ENCODE measurements around the gene SLC27A3.

SLC27A3 gene

GRCh38 chr1:153775458-153776327, 486 bp downstream of the SLC27A3 start:
- peak; percentile 43 to 85 (median 74) for DNase-seq
- Histone ChIP-seq H3K27ac (ENCODE audit: insufficient read depth in 1 of 2, low read depth in 1 of 2, low read length in 2 of 2, poor library complexity in 1 of 2, severe bottlenecking in 2 of 2) (no peak overlapping the region), H3K4me3 (ENCODE audit: control insufficient read depth in 1 of 7, extremely low read depth in 1 of 7, insufficient read depth in 4 of 7, low read depth in 2 of 7, low read length in 6 of 7) (peak overlapping the region; percentile 62 to 89 (median 74)), H3K36me3 (ENCODE audit: control insufficient read depth in 4 of 4, insufficient read depth in 4 of 4, low read length in 3 of 4) (peaks cover 2 to 32% (median 28%) of the 10 kb centered on the region in 4 experiments), H3K9me3 (ENCODE audit: control extremely low read depth in 1 of 5, control insufficient read depth in 4 of 5, insufficient read depth in 2 of 5, low read depth in 1 of 5, low read length in 4 of 5) (no peaks in the 10 kb centered on the region), H3K27me3 (replicated peaks in 2 of 5; ENCODE audit: control insufficient read depth in 4 of 5, insufficient read depth in 5 of 5, low read length in 4 of 5) (no peaks in the 10 kb centered on the region), H3K4me1 (ENCODE audit: control extremely low read depth in 1 of 4, control insufficient read depth in 4 of 4, insufficient read depth in 4 of 4, low read length in 3 of 4) (peaks cover 0 to 40% (median 34%) of the 10 kb centered on the region in 4 experiments)
- POLR2A ChIA-PET: no interaction called here
- under 1% methylated on average over 58 of the region's 83 CpGs for WGBS (ENCODE audit: insufficient coverage)
- CTCF ChIA-PET: interaction anchor here (2.0 kb wide), 1 partner anchor 98 kb away, joined by 4 read pairs; no protein-coding TSS in a partner anchor

- CTCF ChIA-PET: no interaction called here
- Histone ChIP-seq H3K4me1 (ENCODE audit: control extremely low read depth in 1 of 4, control insufficient read depth in 4 of 4, insufficient read depth in 4 of 4, low read length in 3 of 4) (peaks cover 0 to 40% (median 34%) of the 10 kb centered on the region in 4 experiments), H3K36me3 (ENCODE audit: control insufficient read depth in 4 of 4, insufficient read depth in 4 of 4, low read length in 3 of 4) (peaks cover 0 to 27% (median 22%) of the 10 kb centered on the region in 4 experiments), H3K4me3 (ENCODE audit: control insufficient read depth in 1 of 7, extremely low read depth in 1 of 7, insufficient read depth in 4 of 7, low read depth in 2 of 7, low read length in 6 of 7) (peak overlapping the region; percentile 62 to 89 (median 74)), H3K9me3 (ENCODE audit: control extremely low read depth in 1 of 5, control insufficient read depth in 4 of 5, insufficient read depth in 2 of 5, low read depth in 1 of 5, low read length in 4 of 5) (no peaks in the 10 kb centered on the region), H3K27ac (ENCODE audit: insufficient read depth in 1 of 2, low read depth in 1 of 2, low read length in 2 of 2, poor library complexity in 1 of 2, severe bottlenecking in 2 of 2) (no peak overlapping the region), H3K27me3 (replicated peaks in 2 of 5; ENCODE audit: control insufficient read depth in 4 of 5, insufficient read depth in 5 of 5, low read length in 4 of 5) (no peaks in the 10 kb centered on the region)
- 94% methylated on average over 8 of the region's 10 CpGs for WGBS (ENCODE audit: insufficient coverage)
- DNase-seq: no peak
- POLR2A ChIA-PET: no interaction called here
These were observed 1.1 kb downstream of the SLC27A3 start for GRCh38 chr1:153776352-153776751.

DNA sequence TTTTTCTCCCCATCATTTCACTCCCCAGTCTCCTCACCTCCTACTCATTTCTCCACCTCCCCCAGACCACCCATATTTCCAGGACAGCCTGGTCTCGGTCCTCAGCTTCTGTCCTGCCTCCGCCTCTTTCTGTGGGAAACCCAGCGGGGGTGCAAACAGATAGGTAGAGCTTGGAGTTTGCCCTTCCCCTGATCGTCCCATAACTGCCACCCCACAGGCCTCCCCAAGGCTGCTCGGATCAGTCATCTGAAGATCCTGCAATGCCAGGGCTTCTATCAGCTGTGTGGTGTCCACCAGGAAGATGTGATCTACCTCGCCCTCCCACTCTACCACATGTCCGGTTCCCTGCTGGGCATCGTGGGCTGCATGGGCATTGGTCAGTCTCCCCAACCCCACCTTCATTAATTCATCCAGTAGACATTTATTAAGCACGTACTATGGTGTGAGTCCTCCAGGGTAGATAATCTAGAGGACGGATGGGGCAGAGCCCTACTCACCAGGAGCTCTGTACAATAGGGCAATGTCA, 1.7 kb downstream of the SLC27A3 start:
- 95% methylated on average over 8 of the region's 10 CpGs for WGBS (ENCODE audit: insufficient coverage)
- peaks cover 0 to 22% (median 17%) of the 10 kb centered on the region in 4 experiments for H3K36me3 ChIP-seq (ENCODE audit: control insufficient read depth in 4 of 4, insufficient read depth in 4 of 4, low read length in 3 of 4)
- CTCF ChIA-PET: no interaction called here
- POLR2A ChIA-PET: no interaction called here
- peak overlapping the region in 1 of 7 experiments; percentile 89 for H3K4me3 ChIP-seq (ENCODE audit: control insufficient read depth in 1 of 7, extremely low read depth in 1 of 7, insufficient read depth in 4 of 7, low read depth in 2 of 7, low read length in 6 of 7)
- no peak for DNase-seq
- H3K27ac ChIP-seq (ENCODE audit: insufficient read depth in 1 of 2, low read depth in 1 of 2, low read length in 2 of 2, poor library complexity in 1 of 2, severe bottlenecking in 2 of 2): no peak overlapping the region
- no peaks in the 10 kb centered on the region for H3K27me3 ChIP-seq (replicated peaks in 2 of 5; ENCODE audit: control insufficient read depth in 4 of 5, insufficient read depth in 5 of 5, low read length in 4 of 5)
- no peaks in the 10 kb centered on the region for H3K9me3 ChIP-seq (ENCODE audit: control extremely low read depth in 1 of 5, control insufficient read depth in 4 of 5, insufficient read depth in 2 of 5, low read depth in 1 of 5, low read length in 4 of 5)
- peaks cover 0 to 40% (median 34%) of the 10 kb centered on the region in 4 experiments for H3K4me1 ChIP-seq (ENCODE audit: control extremely low read depth in 1 of 4, control insufficient read depth in 4 of 4, insufficient read depth in 4 of 4, low read length in 3 of 4)

DNA sequence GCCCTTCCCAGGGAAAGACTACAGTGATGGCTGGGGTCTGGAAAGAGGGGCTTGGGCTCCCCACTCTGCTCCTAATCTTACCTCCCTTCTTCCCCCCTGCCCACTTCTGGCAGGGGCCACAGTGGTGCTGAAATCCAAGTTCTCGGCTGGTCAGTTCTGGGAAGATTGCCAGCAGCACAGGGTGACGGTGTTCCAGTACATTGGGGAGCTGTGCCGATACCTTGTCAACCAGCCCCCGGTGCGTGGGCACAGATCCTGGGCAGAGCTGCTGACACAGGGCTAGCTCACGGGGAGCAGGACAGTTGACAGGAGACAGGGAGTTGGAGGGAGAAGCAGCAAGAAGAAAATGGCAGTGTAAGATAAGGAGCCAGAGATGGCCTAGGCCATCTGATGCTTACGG, 2.4 kb downstream of the SLC27A3 start:
- Histone ChIP-seq H3K27ac (ENCODE audit: insufficient read depth in 1 of 2, low read depth in 1 of 2, low read length in 2 of 2, poor library complexity in 1 of 2, severe bottlenecking in 2 of 2) (no peak overlapping the region), H3K9me3 (ENCODE audit: control extremely low read depth in 1 of 5, control insufficient read depth in 4 of 5, insufficient read depth in 2 of 5, low read depth in 1 of 5, low read length in 4 of 5) (no peaks in the 10 kb centered on the region), H3K27me3 (replicated peaks in 2 of 5; ENCODE audit: control insufficient read depth in 4 of 5, insufficient read depth in 5 of 5, low read length in 4 of 5) (no peaks in the 10 kb centered on the region), H3K36me3 (ENCODE audit: control insufficient read depth in 4 of 4, insufficient read depth in 4 of 4, low read length in 3 of 4) (peaks cover 0 to 14% (median 10%) of the 10 kb centered on the region in 4 experiments), H3K4me1 (ENCODE audit: control extremely low read depth in 1 of 4, control insufficient read depth in 4 of 4, insufficient read depth in 4 of 4, low read length in 3 of 4) (peaks cover under 1 to 39% (median 33%) of the 10 kb centered on the region in 4 experiments), H3K4me3 (ENCODE audit: control insufficient read depth in 1 of 7, extremely low read depth in 1 of 7, insufficient read depth in 4 of 7, low read depth in 2 of 7, low read length in 6 of 7) (no peak overlapping the region)
- POLR2A ChIA-PET: no interaction called here
- WGBS (ENCODE audit: insufficient coverage): 98% methylated on average over 6 of the region's 7 CpGs
- no peak for DNase-seq
- CTCF ChIA-PET: no interaction called here

GRCh38 chr1:153778051-153778823, 3.0 kb downstream of the SLC27A3 start:
- Histone ChIP-seq H3K27ac (ENCODE audit: insufficient read depth in 1 of 2, low read depth in 1 of 2, low read length in 2 of 2, poor library complexity in 1 of 2, severe bottlenecking in 2 of 2) (no peak overlapping the region), H3K4me1 (ENCODE audit: control extremely low read depth in 1 of 4, control insufficient read depth in 4 of 4, insufficient read depth in 4 of 4, low read length in 3 of 4) (peaks cover 5 to 39% (median 36%) of the 10 kb centered on the region in 4 experiments), H3K36me3 (ENCODE audit: control insufficient read depth in 4 of 4, insufficient read depth in 4 of 4, low read length in 3 of 4) (peaks cover 0 to 9% (median 4%) of the 10 kb centered on the region in 4 experiments), H3K4me3 (ENCODE audit: control insufficient read depth in 1 of 7, extremely low read depth in 1 of 7, insufficient read depth in 4 of 7, low read depth in 2 of 7, low read length in 6 of 7) (no peak overlapping the region), H3K9me3 (ENCODE audit: control extremely low read depth in 1 of 5, control insufficient read depth in 4 of 5, insufficient read depth in 2 of 5, low read depth in 1 of 5, low read length in 4 of 5) (no peaks in the 10 kb centered on the region), H3K27me3 (replicated peaks in 2 of 5; ENCODE audit: control insufficient read depth in 4 of 5, insufficient read depth in 5 of 5, low read length in 4 of 5) (no peaks in the 10 kb centered on the region)
- 98% methylated on average over 13 of the region's 22 CpGs for WGBS (ENCODE audit: insufficient coverage)
- ChIA-PET POLR2A (no interaction called here), CTCF (interaction anchor here (0.7 to 1.1 kb wide), 2 partner anchors 94 to 208 kb away, joined by 3 read pairs; partner anchors contain the start of gene RAB13)
- DNase-seq: no peak

GRCh38 chr1:153778824-153779519, 3.8 kb downstream of the SLC27A3 start:
- no peaks in the 10 kb centered on the region for H3K9me3 ChIP-seq (ENCODE audit: control extremely low read depth in 1 of 5, control insufficient read depth in 4 of 5, insufficient read depth in 2 of 5, low read depth in 1 of 5, low read length in 4 of 5)
- H3K4me1 ChIP-seq (ENCODE audit: control extremely low read depth in 1 of 4, control insufficient read depth in 4 of 4, insufficient read depth in 4 of 4, low read length in 3 of 4): peaks cover 5 to 36% (median 33%) of the 10 kb centered on the region in 4 experiments
- H3K4me3 ChIP-seq (ENCODE audit: control insufficient read depth in 1 of 7, extremely low read depth in 1 of 7, insufficient read depth in 4 of 7, low read depth in 2 of 7, low read length in 6 of 7): no peak overlapping the region
- CTCF ChIA-PET: interaction anchor here (0.7 to 1.1 kb wide), 2 partner anchors 93 to 207 kb away, joined by 3 read pairs; partner anchors contain the start of gene RAB13
- WGBS (ENCODE audit: insufficient coverage): over 99% methylated on average over 17 of the region's 18 CpGs
- no peak overlapping the region for H3K27ac ChIP-seq (ENCODE audit: insufficient read depth in 1 of 2, low read depth in 1 of 2, low read length in 2 of 2, poor library complexity in 1 of 2, severe bottlenecking in 2 of 2)
- H3K27me3 ChIP-seq (replicated peaks in 2 of 5; ENCODE audit: control insufficient read depth in 4 of 5, insufficient read depth in 5 of 5, low read length in 4 of 5): no peaks in the 10 kb centered on the region
- POLR2A ChIA-PET: no interaction called here
- DNase-seq: no peak
- H3K36me3 ChIP-seq (ENCODE audit: control insufficient read depth in 4 of 4, insufficient read depth in 4 of 4, low read length in 3 of 4): peaks cover 0 to 5% (median under 1%) of the 10 kb centered on the region in 4 experiments
